HG02588 (cell line): ENCODE measurements around the gene RIMS3.

Experiments used
- ATAC-seq: cut with Tn5 transposase; IDR thresholded peaks from one replicate; pipeline ENCODE4 v1.9.1; 2021; ENCODE audit warnings: mild to moderate bottlenecking, moderate library complexity; ENCODE audit not compliant: unreplicated experiment

RIMS3 gene

DNA sequence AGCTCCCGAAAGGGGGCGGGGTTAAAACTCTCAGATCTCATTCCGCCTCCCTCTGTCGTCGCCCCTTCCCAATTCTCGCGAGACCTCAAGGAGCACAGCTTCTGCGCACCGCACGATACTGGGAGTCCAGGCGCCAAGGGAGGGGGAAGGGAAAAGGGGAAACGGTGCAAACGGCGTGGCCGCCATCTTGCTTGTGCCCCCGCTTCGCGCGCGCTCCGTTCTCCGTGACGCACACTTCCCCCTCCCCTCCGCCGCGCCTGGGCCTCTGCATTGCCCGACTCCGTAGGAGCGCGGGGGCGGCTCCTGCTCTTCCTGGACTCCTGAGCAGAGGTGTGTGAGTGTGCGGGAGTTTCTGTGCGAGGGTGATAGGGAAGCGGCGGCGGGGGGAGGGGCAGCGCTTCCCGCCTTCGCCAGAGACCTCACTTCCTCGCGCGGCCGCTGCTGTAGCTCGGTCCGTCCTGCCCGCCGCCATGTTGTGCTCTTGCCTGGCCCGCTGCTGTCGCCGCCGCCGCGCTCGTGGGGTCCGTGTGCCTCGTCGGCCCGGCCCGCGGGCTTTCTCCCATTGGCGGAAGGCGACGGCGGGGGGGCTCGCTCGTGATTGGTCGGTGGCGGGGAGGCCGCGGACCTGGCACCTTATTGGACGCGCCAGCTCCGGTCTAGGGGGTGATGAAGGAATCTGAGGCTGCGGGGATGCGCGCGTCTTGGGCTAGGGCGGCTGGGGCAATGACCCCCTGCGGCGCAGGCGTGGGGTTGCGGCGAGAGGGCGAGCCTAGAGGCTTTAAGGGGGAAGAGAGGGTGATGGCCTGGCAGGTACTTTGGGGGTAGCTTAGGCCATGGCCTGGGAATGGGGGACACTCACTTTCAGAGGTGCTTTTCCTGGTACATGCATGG, 26.3 kb upstream of the RIMS3 start, which contains the start of gene NFYC:
Gene NFYC (plus strand): TSS at position 167 of the 891 bp plus-strand sequence. CDS start 47,140 bp downstream, outside the sequence.
- peak; percentile 73 for ATAC-seq

DNA sequence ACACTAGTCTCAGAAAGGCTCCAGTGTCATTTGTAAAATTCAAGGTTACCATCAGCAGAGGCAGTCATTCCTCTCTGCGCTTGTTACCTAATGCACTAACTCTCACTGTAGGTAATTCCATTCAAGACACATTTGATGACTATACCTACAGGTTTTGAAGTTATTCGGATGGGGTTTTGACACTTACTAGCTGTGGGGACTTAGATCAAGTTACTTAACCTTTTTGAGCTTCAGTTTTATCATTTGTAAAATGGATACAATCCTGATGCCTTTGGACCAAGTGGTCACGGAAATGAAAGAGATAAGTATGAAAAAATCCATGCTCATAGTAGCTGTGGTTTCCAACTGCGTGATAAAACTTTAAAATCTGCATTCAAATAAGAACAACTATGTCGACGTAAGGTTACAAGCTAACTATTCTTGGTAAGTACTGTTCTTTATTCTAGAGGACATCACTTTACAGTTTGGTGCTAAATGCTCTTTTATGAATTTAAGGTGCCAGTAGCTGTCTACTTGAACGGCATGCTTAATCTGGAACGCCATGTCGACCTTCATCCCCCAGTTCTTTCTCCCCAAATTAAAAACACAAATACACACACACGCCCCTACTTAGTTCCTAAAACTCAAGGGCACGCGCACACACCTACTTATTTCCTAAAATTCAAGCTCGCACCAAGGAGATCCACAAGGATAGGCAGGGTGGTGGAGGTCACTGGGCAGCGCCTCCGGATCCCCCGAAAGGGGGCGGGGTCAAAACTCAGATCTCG, 25.5 kb upstream of the RIMS3 start:
- no peak for ATAC-seq

DNA sequence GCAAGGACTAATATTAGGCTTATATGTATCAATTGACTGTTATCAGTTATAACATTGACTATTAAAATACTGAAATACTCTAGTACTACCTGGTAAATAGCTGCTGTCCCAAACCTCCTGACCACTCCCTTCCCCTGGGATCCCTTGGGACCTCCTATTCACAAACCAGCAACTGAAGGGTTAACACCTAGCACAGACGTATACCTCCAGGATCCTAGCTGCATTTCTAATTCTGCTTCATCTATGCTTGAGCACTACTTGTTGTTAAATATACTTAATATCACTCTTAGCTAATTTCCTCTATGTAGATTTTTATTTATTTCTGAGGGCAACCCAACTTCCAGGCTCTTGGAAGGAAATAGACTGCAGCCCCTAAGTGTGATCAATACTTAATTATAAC, 24.3 kb upstream of the RIMS3 start:
- no peak for ATAC-seq

DNA sequence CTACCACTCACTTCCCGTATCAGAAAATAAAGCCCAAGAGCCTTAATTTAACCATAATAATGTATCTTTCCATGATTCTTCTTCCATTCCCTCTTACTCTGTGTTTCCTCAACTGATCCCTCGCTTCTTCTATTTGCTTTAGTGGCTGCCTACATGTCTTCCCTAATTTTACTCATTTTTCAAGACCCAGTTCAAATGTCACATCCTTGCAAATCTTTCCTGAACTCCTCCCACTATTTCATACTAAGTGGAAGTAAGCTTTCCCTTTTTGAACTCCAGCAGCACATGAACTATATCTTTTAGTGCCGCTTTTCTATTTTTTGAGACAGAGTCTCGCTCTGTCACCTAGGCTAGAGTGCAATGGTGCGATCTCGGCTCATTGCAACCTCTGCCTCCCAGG, 22.2 kb upstream of the RIMS3 start:
- ATAC-seq, result no peak

DNA sequence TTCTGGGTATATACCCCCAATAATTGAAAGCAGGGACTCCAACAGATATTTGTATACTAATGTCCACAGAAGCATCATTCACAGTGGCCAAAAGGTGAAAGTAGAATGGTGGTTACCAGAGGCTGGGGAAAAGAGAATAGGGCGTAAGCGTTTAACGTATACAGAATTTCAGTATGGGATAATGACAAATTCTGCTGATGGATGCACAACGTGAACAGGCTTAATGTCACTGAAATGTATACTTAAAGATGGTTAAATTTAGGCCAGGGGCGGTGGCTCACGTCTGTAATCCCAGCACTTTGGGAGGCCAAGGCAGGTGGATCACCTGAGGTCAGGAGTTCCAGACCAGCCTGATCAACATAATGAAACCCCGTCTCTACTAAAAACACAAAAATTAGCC, 21.6 kb upstream of the RIMS3 start:
- ATAC-seq, result no peak

DNA sequence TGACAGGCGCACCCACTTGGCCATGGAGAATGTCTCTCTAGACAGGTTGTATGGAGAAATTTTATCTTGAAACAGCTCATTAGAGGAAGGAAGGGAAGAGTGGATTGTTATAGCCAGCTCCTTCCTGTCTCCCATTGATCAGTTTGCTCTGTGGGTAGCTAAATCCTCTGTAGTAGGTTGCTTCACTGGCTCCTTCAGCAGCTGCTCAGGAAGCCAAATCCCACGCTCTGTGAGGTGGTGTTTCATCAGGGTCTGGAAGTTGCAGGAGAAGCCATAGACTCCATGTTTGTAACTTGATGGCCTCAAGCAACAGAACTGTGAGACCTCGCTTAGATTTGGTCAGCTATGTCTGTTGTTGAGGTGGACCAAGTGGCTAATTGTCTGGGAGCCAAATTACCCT, 19.2 kb upstream of the RIMS3 start:
- ATAC-seq, result no peak

DNA sequence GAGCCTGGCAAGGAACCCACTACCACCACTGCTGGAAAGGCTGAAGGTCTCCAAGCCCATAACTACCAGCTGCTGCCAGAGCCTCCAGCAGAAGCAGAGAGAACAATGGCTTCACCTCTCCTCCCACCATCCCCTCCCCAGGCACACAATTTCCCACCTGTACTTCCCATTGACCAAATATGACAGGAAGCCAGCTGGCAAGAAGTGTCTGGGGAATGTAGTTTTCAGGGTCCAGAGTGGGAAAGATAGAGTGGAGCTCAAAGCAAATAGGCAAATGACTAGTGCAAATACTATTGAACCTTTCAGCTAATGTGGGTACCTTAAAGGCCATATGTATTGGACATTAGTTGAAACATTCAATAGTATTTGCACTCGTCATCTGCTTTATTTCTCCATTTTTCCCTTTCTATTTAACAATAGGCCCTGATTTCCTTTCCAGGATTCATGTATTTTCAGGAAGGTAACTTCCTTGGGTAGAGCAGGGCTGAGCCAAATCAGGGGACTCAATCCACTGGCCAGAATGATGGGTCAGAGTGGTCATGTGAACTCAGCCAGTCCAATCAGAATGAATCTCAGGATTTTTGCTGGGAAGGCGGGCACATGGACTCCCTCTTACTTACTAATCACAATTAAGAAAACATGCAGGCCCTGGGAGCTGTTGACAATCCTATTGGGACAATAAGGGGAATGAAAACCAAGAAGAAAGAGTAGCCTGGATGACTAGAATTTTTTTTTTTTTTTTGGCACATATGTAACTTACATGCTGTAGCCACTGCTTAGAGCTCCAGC, 13.9 kb upstream of the RIMS3 start:
- no peak for ATAC-seq

DNA sequence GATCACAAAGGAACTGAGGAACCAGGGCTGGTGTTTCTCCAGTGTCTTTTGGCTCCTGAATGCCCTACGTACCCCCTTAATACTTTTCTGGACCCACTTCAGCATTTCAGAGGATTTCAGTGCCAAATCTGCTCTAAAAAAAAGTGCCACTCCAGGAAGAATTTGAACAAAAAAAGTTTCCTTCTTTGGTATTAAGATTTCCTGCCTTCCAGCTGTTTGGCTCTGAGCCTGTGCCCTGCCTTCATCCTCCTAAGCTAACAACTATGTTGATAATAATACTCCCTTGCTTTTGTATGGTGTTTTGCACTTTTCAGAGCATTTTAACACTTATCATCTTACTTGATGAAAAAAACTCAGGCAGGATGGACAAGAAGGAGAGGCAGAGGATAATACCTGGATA, 11.0 kb upstream of the RIMS3 start:
- ATAC-seq, result no peak

DNA sequence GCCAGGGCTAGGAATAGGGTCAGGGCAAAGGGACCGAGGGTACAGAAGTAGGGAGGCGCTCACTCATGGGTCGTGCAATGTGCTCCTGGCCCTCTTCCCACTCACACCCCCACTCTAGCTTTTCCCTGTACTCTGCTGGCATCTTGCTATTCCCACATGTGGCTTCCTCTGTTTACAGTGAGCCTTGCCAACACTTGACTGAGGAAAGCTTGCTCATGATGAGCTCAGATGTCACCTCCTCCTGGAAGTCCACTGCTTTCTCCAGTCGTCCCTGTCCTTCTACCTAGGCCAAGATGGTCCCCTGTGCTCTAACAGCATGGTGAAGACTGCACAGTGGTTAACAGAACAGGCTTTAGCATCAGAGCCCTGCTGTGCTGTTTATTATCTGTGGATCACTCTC, 8.0 kb upstream of the RIMS3 start:
- no peak for ATAC-seq

DNA sequence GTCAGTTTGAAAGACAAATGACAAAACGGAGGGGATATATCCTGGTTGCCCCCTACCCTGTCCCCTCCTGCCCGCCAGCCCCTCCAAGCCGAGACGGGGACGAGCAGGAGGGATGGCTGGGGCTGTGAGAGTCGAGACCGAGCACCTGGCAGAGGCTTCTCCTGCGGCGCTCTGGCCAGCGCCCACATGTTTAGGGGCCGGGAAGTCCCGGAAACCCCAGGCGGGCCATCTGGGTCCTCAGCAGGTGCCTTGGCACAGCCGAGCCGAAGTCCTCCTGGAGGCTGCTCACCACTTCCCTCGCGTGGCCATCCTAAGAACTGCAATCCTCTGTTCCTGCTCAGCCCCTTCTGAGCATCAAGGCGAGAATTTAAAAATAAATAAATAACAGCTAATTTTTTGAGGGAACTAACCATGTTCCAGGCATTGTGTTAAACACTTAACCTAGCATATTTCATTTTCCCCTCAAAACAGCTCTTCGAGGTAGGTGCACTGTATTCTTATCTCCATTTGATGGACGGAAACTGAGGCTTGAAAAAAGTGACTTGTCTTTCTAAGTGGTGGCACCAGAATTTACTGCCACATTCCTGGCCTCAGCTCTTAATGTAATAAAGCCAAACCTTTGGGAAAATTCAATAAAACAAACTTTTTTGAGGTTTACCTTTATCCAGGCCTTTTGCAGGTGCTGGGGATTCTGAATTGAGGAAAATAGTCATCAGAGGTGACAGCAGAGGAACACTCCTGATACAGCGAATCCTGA, 3.5 kb upstream of the RIMS3 start:
- peak; percentile 71 for ATAC-seq

DNA sequence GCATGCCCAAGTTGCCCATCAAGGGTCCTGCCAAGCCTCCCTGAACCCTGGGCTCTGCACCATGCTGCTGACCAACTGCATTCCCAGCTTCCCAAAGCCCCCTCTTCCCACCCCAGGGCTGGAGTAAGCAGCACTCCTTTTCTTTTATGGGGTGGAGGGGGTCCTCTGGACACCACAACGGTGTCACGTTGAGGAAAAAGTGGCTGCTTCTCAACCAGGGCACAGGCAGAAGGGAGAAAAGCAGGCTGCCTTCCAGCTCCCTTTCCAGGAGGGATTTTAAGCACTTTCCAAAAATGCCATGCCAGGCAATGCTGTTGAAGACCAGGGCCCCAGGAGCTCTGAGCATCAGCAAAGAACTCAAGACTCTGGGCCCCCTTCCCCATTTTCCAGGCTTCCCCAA, 691 bp downstream of the RIMS3 start:
- ATAC-seq, result no peak

DNA sequence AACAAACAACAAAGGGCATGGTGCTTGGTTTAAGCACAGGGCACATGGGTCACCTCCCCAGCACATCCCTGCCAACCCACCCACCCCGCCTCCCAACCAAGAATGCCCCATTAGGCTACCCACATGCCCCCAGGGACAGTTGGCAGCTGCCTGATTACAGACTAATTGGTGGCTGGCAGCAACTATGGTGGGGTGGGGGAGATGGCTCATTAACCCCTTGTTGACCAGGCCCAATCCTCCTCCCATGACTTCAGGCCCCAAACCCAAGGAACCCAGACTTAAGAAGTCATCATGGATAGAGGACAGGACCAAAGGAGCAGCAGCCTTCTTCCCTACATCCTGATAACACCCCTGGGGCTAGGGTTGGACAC, 1.3 kb downstream of the RIMS3 start:
- ATAC-seq, result no peak

DNA sequence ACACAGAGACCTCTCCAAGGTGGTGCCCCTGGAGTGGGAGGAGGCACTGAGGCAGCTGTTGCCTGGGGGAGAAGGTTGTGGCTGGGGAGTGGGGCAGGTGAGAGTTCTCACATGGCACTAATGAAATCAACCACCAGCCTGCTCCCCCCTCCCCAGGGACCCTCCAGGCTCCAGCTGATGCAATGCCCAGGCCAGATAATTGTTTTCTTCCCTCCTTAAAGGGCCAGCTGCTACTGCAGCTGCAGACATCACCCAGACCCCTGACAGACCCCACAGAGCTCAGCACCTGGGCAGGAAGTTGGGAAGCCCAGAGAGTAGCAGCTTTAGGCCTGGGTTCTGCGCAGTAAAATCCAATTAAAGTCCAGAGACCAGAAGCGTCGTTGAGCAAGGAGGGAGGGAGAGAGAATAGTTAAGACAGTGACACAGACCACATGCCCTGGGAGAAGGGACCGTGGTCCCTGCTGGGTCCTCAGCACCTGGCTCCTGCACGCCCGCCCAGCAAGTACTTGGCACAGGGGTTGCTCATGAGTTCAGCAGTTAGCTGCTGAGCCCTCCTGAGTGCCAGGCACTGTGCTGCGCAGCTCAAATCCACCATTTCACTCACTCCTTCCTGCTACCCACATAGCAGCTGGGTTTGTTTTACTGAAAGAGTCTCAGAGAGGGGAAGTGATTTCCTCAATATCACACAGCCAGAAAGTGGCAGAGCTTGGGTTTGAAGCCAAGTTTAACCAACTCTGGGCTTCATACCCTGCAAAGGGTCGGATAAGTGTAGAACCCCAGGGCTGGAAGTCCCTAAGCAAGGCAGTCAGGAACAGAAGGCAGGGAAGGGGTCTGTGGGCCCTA, 1.9 kb downstream of the RIMS3 start:
- ATAC-seq, result no peak

DNA sequence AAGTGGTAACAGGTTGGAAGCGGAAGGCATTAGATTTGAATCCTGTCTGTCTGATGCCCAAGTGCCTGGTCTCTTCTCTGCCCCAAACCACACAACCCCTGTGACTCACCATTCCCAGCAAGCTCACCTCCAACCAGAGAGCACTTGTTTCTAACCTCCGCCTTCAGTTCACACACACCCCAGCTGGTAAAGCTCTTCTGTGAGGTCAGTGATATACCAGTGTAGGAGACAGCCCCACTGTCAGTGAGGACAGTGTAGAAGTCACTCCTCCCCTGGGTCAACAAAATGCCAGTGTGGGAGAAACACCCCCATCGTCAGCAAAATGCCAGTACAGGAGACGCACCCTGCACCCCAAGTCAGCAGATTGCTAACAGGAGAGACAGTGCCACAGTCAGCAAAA, 2.6 kb downstream of the RIMS3 start:
- ATAC-seq, result no peak

DNA sequence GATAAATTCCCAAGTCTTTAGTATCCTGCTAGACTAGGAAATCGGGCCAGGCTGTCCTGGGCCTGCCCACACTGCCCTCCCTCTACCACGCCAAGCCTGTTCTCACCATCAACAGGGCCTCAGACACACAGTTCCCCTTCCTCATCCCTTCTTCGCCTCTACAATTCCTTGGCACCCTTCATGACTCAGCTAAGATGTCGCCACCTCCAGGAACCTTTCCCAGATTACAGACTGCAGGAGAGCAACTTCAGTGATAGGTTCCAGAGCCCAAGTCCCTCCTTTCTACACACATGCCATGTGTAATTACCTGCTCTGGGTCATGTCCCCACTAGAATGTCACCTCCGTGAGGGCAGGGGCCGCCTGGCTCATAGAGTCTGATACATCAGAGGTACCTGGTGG, 3.3 kb downstream of the RIMS3 start:
- no peak for ATAC-seq

DNA sequence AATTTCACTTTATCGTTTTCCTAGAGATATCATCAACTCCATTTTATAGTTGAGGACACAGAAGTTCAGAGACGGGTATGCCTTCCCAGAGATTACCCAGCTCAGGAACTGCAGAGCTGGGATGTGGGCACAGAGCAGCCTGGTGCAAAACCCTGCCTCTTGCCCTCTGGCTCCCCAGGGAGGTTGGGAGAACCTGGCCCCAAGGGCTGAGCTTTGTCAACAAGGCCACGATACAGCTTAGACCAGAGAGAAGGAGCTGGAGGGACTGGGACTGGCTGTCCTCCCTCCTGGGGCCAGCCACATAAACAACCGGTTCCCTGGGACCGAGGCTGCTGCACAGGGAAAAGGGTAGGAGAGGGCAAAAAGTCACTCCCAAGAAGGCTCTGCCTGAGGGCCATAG, 3.8 kb downstream of the RIMS3 start:
- no peak for ATAC-seq

DNA sequence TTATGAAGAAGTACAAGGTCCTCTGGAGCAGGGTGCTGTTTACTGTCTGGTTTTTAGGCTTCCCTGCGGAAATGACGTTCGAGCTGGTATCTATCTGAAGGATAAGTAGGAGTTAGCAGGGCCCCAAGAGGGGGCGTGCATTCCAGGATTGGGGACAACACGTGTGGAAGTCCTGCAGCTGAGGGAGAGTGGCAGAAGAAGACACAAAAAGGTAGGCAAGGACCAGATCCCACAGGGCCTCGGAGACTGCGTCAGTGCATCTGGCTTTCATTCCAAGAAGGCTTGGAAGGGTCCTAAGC, 5.9 kb downstream of the RIMS3 start:
- ATAC-seq, result no peak

DNA sequence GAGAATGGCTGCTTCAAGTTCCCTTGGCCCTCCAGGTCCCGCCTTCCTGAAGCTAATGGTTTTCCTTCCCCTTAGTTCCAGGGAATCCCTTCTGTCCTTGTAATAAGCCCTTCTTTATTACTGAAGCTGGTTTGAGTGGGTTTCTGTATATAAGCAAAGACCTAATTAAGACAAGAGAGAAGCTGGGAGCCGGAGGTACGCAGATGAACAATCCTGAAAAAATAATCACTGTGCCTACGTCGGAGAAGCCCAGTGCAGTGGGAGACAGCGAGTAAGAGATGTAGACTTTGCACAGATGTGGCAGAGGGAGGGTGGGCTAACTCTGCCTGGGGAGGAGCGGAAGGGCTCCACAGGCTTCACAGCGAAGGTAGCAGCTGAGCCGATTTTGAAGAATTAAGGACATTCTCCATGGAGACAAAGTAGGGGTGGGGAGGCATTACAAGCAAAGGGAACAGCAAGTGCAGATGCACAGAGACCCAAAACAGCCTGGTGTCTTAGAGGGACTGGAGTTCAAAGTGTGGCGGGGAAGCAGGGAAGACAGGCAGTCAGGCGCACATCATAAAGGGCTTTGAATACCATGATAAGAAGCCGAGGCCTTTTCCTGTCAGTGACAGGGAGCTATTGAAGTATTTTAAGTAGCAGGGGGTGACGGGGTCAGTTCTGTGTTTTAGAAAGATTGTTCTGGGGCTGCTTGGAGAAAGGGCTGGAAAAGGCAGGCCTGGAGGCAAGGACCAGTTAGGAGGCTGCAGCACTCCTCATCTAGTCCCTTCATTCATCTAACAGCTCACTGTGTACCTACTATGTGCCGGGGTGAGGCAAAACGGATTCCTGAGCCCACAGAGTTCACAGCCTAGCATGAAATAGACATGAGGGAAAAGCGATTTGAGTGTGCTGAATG, 6.5 kb downstream of the RIMS3 start:
- no peak for ATAC-seq

DNA sequence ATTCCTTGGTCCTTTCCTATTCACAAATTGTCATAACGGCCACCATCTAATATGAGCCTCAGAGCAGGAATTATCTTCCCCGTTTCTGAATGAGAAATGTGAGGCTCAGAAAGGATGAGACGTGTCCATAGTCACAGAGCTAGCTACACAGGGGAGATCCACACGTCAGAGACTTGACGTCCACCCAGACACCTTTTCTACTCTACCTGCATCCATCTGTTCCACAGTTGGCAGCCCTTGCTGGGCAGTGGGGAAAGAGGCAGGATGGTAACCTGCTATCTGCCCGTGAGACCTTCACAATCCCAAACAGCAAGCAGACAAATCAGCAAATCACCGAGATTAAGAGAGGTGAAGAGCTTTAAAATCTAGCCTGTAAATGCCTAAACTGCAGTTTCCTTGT, 8.4 kb downstream of the RIMS3 start:
- no peak for ATAC-seq
